GM19397 (cell line): Measurements from ENCODE around the gene ZFPM1.

Experiments
- ATAC-seq: cut with Tn5 transposase; IDR thresholded peaks from one replicate; pipeline ENCODE4 v1.9.1; 2021; ENCODE audit warnings: mild to moderate bottlenecking, moderate library complexity; ENCODE audit not compliant: unreplicated experiment

ZFPM1 gene

GRCh38 chr16:88585269-88585668 lies 132.2 kb downstream of the ZFPM1 start:
- ATAC-seq: no peak

GRCh38 chr16:88585927-88586581 lies 133.0 kb downstream of the ZFPM1 start:
- ATAC-seq: no peak
